Esophagus muscularis mucosa (tissue), 4 donors: Measurements from ENCODE around the gene PLCB2. TPM values are rescaled to one million over a fixed set of nuclear protein-coding genes. Genes with fewer than 3 reads are reported as not detected.

Experiments
- DNase-seq: peaks from one replicate; pipeline ENCODE4 v3.0.0-alpha.2; 2017; ENCODE audit errors: extremely low spot score
- H3K27ac ChIP-seq, 4 donors: fragments of 200-600 bp; sonication (generic); replicated peaks in 1 of 4; 1 replicate in 3 of 4; 2 replicates in 1 of 4; pipeline ENCODE4 v1.5.1; 2016 to 2019; ENCODE audit warnings: mild to moderate bottlenecking in 1 of 4
- H3K27me3 ChIP-seq, 4 donors: fragments of 200-600 bp; sonication (generic); one replicate each; pipeline versions ENCODE4 v1.5.1 to v1.6.0; 2016 to 2019
- H3K36me3 ChIP-seq, 4 donors: fragments of 200-600 bp; sonication (generic); one replicate each; pipeline ENCODE4 v1.5.1; 2016 to 2019
- H3K4me1 ChIP-seq, 4 donors: fragments of 200-600 bp; sonication (generic); one replicate each; pipeline ENCODE4 v1.5.1; 2016 to 2019
- H3K4me3 ChIP-seq, 4 donors: fragments of 200-600 bp; sonication (generic); 1 replicate in 2 of 4; 2 replicates in 2 of 4; pipeline ENCODE4 v1.5.1; 2016 to 2019; ENCODE audit warnings: mild to moderate bottlenecking in 4 of 4, moderate library complexity in 1 of 4
- H3K9me3 ChIP-seq, 4 donors: fragments of 200-600 bp; sonication (generic); 1 replicate in 3 of 4; 2 replicates in 1 of 4; pipeline ENCODE4 v1.5.1; 2016 to 2019
- CTCF ChIP-seq, 3 experiments: fragments of 200-600 bp in 2 of 3; fragments of 450-650 bp in 1 of 3; sonication (generic) in 2 of 3; IDR thresholded peaks; one replicate each; pipeline ENCODE4 v1.5.1; 2017 to 2019; ENCODE audit warnings: antibody characterized with exemption in 3 of 3, mild to moderate bottlenecking in 2 of 3, moderate library complexity in 1 of 3
- EP300 ChIP-seq: sonication (generic); formaldehyde crosslinking; IDR thresholded peaks from one replicate; pipeline ENCODE4 v1.6.1; 2017; ENCODE audit warnings: antibody characterized with exemption
- POLR2A ChIP-seq: fragments of 450-650 bp; IDR thresholded peaks from one replicate; pipeline ENCODE4 v1.6.1; 2017; ENCODE audit warnings: antibody characterized with exemption, moderate library complexity, mild to moderate bottlenecking, low read depth
- POLR2AphosphoS5 ChIP-seq, 2 donors: sonication (generic); formaldehyde crosslinking; IDR thresholded peaks; one replicate each; pipeline ENCODE4 v1.6.1; 2017; ENCODE audit warnings: antibody characterized with exemption in 2 of 2
- WGBS: methylation state at CpG from one replicate; pipeline ENCODE4 v1.1.5; 2018; 5-methylcytosine and 5-hydroxymethylcytosine counted together
- intact Hi-C: fragments of 100-400 bp; cut with DNase I; formaldehyde crosslinking; loops from one replicate; pipeline ENCODE4 v1.15.1; 2023
- total RNA-seq, 4 donors: library from RNA; depleted of rRNA; stranded (reverse); fragments of >200 nt; gene quantifications; one replicate each; pipeline versions ENCODE4 v1.1.0 to v1.2.1, GENCODE V29; 2016

PLCB2 gene
- 10 to 100 TPM in 1 of 4 donors, 1 to 10 TPM in 3; 5.8 to 13.3 (median 9.7) TPM for total RNA-seq

GRCh38 chr15:40307421-40308211 lies at the start of gene PLCB2:
PLCB2 (minus strand) TSS chr15:40307935; CDS start chr15:40307672, 263 bp downstream.
- Histone ChIP-seq H3K4me1 (peaks cover 0 to 15% (median 7%) of the 10 kb centered on the region in 4 donors), H3K36me3 (no peaks in the 10 kb centered on the region), H3K27me3 (peaks cover 0 to 4% (median 0%) of the 10 kb centered on the region in 4 donors), H3K27ac (peak within 1 kb of the TSS in 3 of 4 donors; percentile 34 to 55 (median 54)), H3K4me3 (peak within 1 kb of the TSS; percentile 18 to 45 (median 29)), H3K9me3 (no peaks in the 10 kb centered on the region)
- intact Hi-C loops: no loop called here
- TF ChIP-seq POLR2A (no peak), EP300 (no peak), POLR2AphosphoS5 (IDR thresholded peaks at IDR 0.05) (peak in 1 of 2 donors; percentile 30), CTCF (IDR thresholded peaks at IDR 0.05) (peak; percentile 11 to 20 (median 14))
- no peak for DNase-seq
- 55% methylated on average over 7 of the region's 15 CpGs for WGBS

GRCh38 chr15:40357246-40357645 lies 49.5 kb upstream of the PLCB2 start:
- no peak for DNase-seq
- TF ChIP-seq POLR2A (no peak), CTCF (IDR thresholded peaks at IDR 0.05) (no peak), EP300 (no peak), POLR2AphosphoS5 (IDR thresholded peaks at IDR 0.05) (no peak)
- Histone ChIP-seq H3K27ac (no peak overlapping the region), H3K9me3 (no peaks in the 10 kb centered on the region), H3K4me3 (peak overlapping the region in 3 of 4 donors; percentile 54 to 57 (median 55)), H3K27me3 (peaks cover 0 to 12% (median 0%) of the 10 kb centered on the region in 4 donors), H3K4me1 (peaks cover 15 to 29% (median 28%) of the 10 kb centered on the region in 4 donors), H3K36me3 (no peaks in the 10 kb centered on the region)
- intact Hi-C loops: no loop called here
- WGBS: 78% methylated on average over 1 of the region's 1 CpG

- DNase-seq: no peak
- H3K27ac ChIP-seq: no peak overlapping the region
- WGBS: 100% methylated on average over 4 of the region's 5 CpGs
- intact Hi-C loops: no loop called here
- no peaks in the 10 kb centered on the region for H3K9me3 ChIP-seq
- H3K4me1 ChIP-seq: peaks cover 15 to 29% (median 28%) of the 10 kb centered on the region in 4 donors
- H3K4me3 ChIP-seq: no peak overlapping the region
- H3K36me3 ChIP-seq: no peaks in the 10 kb centered on the region
- peaks cover 0 to 12% (median 0%) of the 10 kb centered on the region in 4 donors for H3K27me3 ChIP-seq
- TF ChIP-seq POLR2A (no peak), CTCF (IDR thresholded peaks at IDR 0.05) (no peak), EP300 (no peak), POLR2AphosphoS5 (IDR thresholded peaks at IDR 0.05) (no peak)
Measured at GRCh38 chr15:40355976-40356585, 48.3 kb upstream of the PLCB2 start.

GRCh38 chr15:40354408-40355171 lies 46.9 kb upstream of the PLCB2 start:
- no peaks in the 10 kb centered on the region for H3K9me3 ChIP-seq
- TF ChIP-seq CTCF (IDR thresholded peaks at IDR 0.05) (peak; percentile 42 to 50 (median 42)), POLR2A (no peak)
- no peak overlapping the region for H3K4me3 ChIP-seq
- no peak overlapping the region for H3K27ac ChIP-seq
- H3K36me3 ChIP-seq: no peaks in the 10 kb centered on the region
- H3K27me3 ChIP-seq: peaks cover 0 to 12% (median 0%) of the 10 kb centered on the region in 4 donors
- H3K4me1 ChIP-seq: peaks cover 15 to 29% (median 28%) of the 10 kb centered on the region in 4 donors
- intact Hi-C loops: loop anchor here (5.0 kb wide), 1 partner anchor 68 kb away; no protein-coding TSS in a partner anchor
- no peak for DNase-seq
- WGBS: 38% methylated on average over 8 of the region's 9 CpGs
